ENCODE results near the gene MRPL20.

- TF ChIP-seq CTCF (IDR thresholded peaks at IDR 0.05) (no peak), POLR2A (IDR thresholded peaks at IDR 0.05) (no peak)
These were observed 832 bp downstream of the MRPL20 start for GRCh38 chr1:1406101-1406820.
